ENCODE data around the gene QSOX1.
"Not testable (repeated sequence)": the region's sequence is repeated elsewhere in the genome, so short reads cannot be mapped to it uniquely, and the experiment has no call there.

QSOX1 gene

GRCh38 chr1:180193141-180194047 lies 38.7 kb downstream of the QSOX1 start:
- DNase-seq = no peak

- no peak for DNase-seq
Measured at GRCh38 chr1:180194048-180194425, 39.4 kb downstream of the QSOX1 start.

GRCh38 chr1:180194546-180195207 lies 40.0 kb downstream of the QSOX1 start:
- DNase-seq = no peak

- no peak for DNase-seq
Measured at GRCh38 chr1:180195401-180195800, 40.7 kb downstream of the QSOX1 start.

- no peak for DNase-seq
Measured at GRCh38 chr1:180195916-180196315, 41.2 kb downstream of the QSOX1 start.

GRCh38 chr1:180196436-180197003 lies 41.9 kb downstream of the QSOX1 start:
- no peak for DNase-seq

GRCh38 chr1:180197231-180197630 lies 42.6 kb downstream of the QSOX1 start:
- DNase-seq = no peak

GRCh38 chr1:180198196-180198595 lies 43.5 kb downstream of the QSOX1 start:
- no peak for DNase-seq

- no peak for DNase-seq
Measured at GRCh38 chr1:180198611-180199010, 43.9 kb downstream of the QSOX1 start.

GRCh38 chr1:180199018-180199417 lies 44.3 kb downstream of the QSOX1 start:
- no peak for DNase-seq

GRCh38 chr1:180201451-180202200 lies 47.0 kb downstream of the QSOX1 start:
- DNase-seq = no peak

- not testable (repeated sequence) for DNase-seq
Measured at GRCh38 chr1:180202588-180202987, 47.9 kb downstream of the QSOX1 start.

- no peak for DNase-seq
Measured at GRCh38 chr1:180204231-180204630, 49.6 kb downstream of the QSOX1 start.

GRCh38 chr1:180206581-180206980 lies 51.9 kb downstream of the QSOX1 start:
- no peak for DNase-seq

- DNase-seq = no peak
Measured at GRCh38 chr1:180208264-180208663, 53.6 kb downstream of the QSOX1 start.

- no peak for DNase-seq
Measured at GRCh38 chr1:180210008-180210620, 55.4 kb downstream of the QSOX1 start.

GRCh38 chr1:180211156-180211859 lies 56.6 kb downstream of the QSOX1 start:
- DNase-seq = no peak

GRCh38 chr1:180211860-180212229 lies 57.2 kb downstream of the QSOX1 start:
- no peak for DNase-seq

GRCh38 chr1:180213401-180214170 lies 58.9 kb downstream of the QSOX1 start:
- DNase-seq = no peak

- DNase-seq = no peak
Measured at GRCh38 chr1:180215856-180216625, 61.4 kb downstream of the QSOX1 start.

- DNase-seq = no peak
Measured at GRCh38 chr1:180217006-180217405, 62.3 kb downstream of the QSOX1 start.
